GM19239 (cell line): ENCODE results near the gene MAP3K4.

ENCODE experiments used
- DNase-seq: peaks from one replicate; pipeline ENCODE4 v3.0.0; 2011; ENCODE audit warnings: low spot score; ENCODE audit not compliant: insufficient read length
- FAIRE-seq: peaks from 2 replicates; lab custom pipeline; 2011; peaks lifted over from hg19 to GRCh38; lab: Jason Lieb, UNC

The MAP3K4 gene

GRCh38 chr6:161161889-161162624 is 170.5 kb downstream of the MAP3K4 start:
- DNase-seq (no peak), FAIRE-seq (no peak)

DNA sequence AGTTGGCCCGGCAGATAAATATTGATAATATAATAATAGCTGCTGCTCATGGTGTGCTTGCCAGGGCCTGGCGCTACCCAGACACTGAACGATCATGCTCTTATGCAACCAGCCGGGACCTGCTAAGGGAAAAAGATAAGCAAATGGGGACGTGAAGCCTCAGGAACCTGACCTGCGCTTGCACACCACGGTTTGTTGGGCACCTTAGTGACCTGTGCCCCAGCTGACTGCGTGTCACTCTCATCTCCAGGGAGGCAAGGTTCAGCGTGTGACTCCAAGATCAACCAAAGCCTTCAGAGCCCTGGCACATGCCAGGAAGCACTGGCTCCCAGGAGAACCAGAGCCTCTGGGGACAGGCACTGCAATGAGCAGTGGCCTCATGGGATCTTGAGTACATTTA is 171.2 kb downstream of the MAP3K4 start:
- no peak for DNase-seq

GRCh38 chr6:161163466-161164181 is 172.1 kb downstream of the MAP3K4 start:
- no peak for FAIRE-seq
- no peak for DNase-seq

More for the DNA sequence above, 171.2 kb downstream of the MAP3K4 start:
- no peak for FAIRE-seq

GRCh38 chr6:161164182-161164625 is 172.6 kb downstream of the MAP3K4 start:
- DNase-seq (no peak), FAIRE-seq (no peak)

DNA sequence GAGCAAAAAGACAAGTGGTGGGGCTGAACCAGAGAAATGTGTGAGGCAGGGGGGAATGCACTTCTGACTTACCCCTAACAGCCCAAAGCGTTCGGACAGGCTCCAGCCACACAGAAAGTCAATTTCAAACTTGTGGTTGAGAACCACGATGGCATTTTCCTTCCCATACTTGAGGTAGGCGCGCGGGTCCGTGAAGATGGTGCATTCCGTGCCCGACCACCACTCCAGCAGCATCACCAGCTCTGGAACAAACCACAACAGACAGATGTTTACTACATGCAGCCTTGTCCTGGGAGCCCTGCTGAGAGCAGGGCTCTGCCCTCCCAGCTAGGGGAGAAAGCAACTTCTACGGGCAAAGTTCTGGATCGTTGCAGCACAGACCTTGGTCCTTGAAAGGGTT is 174.6 kb downstream of the MAP3K4 start:
- no peak for DNase-seq
- no peak for FAIRE-seq

GRCh38 chr6:161166677-161167076 is 175.1 kb downstream of the MAP3K4 start:
- FAIRE-seq (no peak), DNase-seq (no peak)
